ENCODE results near the gene CSNK2A2. TPM values are rescaled to one million over a fixed set of nuclear protein-coding genes. Genes with fewer than 3 reads are reported as not detected.

Gene CSNK2A2
- total RNA-seq: 10 to 100 TPM; 51.9 to 62.4 (median 55.0) TPM
- total RNA-seq (2013): 52.5 TPM
- total RNA-seq: 59.6 to 114 (median 81.4) reads per million in 29 experiments

GRCh38 chr16:58198022-58198683 is at the start of gene CSNK2A2:
CSNK2A2 (minus strand) TSS chr16:58198106; CDS start chr16:58197736, 370 bp downstream.
- H3K9me3 ChIP-seq: no peaks in the 10 kb centered on the region
- CTCF ChIA-PET: interaction anchor here (0.7 to 0.9 kb wide), 4 partner anchors 8 to 70 kb away, joined by 3 read pairs; partner anchors contain the start of gene CFAP20 (in 1 of the 2)
- H3K4me1 ChIP-seq (ENCODE audit: control insufficient read depth in 1 of 2, extremely low read depth in 1 of 2, insufficient read depth in 2 of 2, low read length in 2 of 2): peaks cover 9 to 18% of the 10 kb centered on the region in 2 experiments
- ATAC-seq (replicated peaks in 1 of 4): peak; percentile 96 to 99 (median 98)
- peaks cover 0 to 21% of the 10 kb centered on the region in 2 donors for H3K36me3 ChIP-seq (ENCODE audit: control insufficient read depth in 2 of 2, extremely low read depth in 1 of 2, insufficient read depth in 1 of 2, low read length in 1 of 2)
- peak within 1 kb of the TSS; percentile 80 to 89 (median 84) for H3K4me3 Mint-ChIP-seq
- peak within 1 kb of the TSS; percentile 50 to 51 for H3K4me3 ChIP-seq (ENCODE audit: control insufficient read depth in 1 of 2, extremely low read depth in 1 of 2, low read length in 1 of 2)
- POLR2A ChIA-PET: interaction anchor here (0.5 to 1.0 kb wide), 2 partner anchors 26 to 381 kb away, joined by 3 to 8 read pairs; no protein-coding TSS in a partner anchor
- no peak within 1 kb of the TSS for H3K27ac ChIP-seq (ENCODE audit: low read length)
- peak; percentile 33 to 85 (median 59) for DNase-seq
- H3K27ac Mint-ChIP-seq: peak within 1 kb of the TSS; percentile 78 to 79
- no peaks in the 10 kb centered on the region for H3K9me3 Mint-ChIP-seq
- peaks cover 0 to 16% of the 10 kb centered on the region in 2 experiments for H3K27me3 ChIP-seq (replicated peaks in 1 of 2; ENCODE audit: control insufficient read depth in 2 of 2, extremely low read depth in 1 of 2, insufficient read depth in 2 of 2, low read length in 1 of 2)
- peaks cover 23% of the 10 kb centered on the region for H3K36me3 Mint-ChIP-seq
- 5% methylated on average over 32 of the region's 52 CpGs for WGBS (ENCODE audit: insufficient coverage)
- H3K27me3 Mint-ChIP-seq: peaks cover 6 to 16% of the 10 kb centered on the region in 2 donors
- peaks cover 44 to 47% (median 47%) of the 10 kb centered on the region in 3 donors for H3K4me1 Mint-ChIP-seq

- WGBS (ENCODE audit: insufficient coverage): 17% methylated on average over 1 of the region's 8 CpGs
These were observed 45.7 kb upstream of the CSNK2A2 start for GRCh38 chr16:58243528-58244004.

DNA sequence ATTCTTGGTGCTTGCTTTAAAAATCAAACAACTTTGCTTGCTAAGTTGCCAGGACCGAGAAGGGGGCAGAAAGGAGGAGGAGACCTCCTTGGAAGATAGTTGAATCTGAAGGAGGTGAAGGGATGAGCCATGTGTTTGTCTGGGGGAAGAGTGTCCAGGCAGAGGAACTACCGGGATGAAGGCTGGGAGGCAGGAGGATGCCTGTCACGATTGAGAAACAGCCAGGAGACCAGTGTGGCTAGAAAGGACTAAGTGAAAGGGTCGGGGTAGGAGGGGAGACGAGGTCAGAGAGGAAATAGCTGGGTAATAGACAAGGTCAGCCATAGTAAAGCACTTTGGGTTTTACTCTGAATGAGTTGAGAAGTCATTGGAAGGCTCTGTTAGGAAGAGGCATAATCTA is 38.9 kb upstream of the CSNK2A2 start:
- H3K27ac Mint-ChIP-seq: no peak overlapping the region
- no peak overlapping the region for H3K4me3 ChIP-seq (ENCODE audit: control insufficient read depth in 1 of 2, extremely low read depth in 1 of 2, low read length in 1 of 2)
- H3K36me3 ChIP-seq (ENCODE audit: control insufficient read depth in 2 of 2, extremely low read depth in 1 of 2, insufficient read depth in 1 of 2, low read length in 1 of 2): no peaks in the 10 kb centered on the region
- 29% methylated on average over 3 of the region's 5 CpGs for WGBS (ENCODE audit: insufficient coverage)
- H3K36me3 Mint-ChIP-seq: no peaks in the 10 kb centered on the region
- H3K9me3 Mint-ChIP-seq: no peaks in the 10 kb centered on the region
- H3K27me3 Mint-ChIP-seq: peaks cover 22 to 42% of the 10 kb centered on the region in 2 donors
- CTCF ChIA-PET: no interaction called here
- H3K4me3 Mint-ChIP-seq: peak overlapping the region; percentile 19 to 84 (median 82)
- no peak for DNase-seq
- peaks cover 0 to 10% of the 10 kb centered on the region in 2 experiments for H3K4me1 ChIP-seq (ENCODE audit: control insufficient read depth in 1 of 2, extremely low read depth in 1 of 2, insufficient read depth in 2 of 2, low read length in 2 of 2)
- POLR2A ChIA-PET: no interaction called here
- no peak overlapping the region for H3K27ac ChIP-seq (ENCODE audit: low read length)
- no peak for ATAC-seq (replicated peaks in 1 of 4)
- no peaks in the 10 kb centered on the region for H3K9me3 ChIP-seq
- H3K27me3 ChIP-seq (replicated peaks in 1 of 2; ENCODE audit: control insufficient read depth in 2 of 2, extremely low read depth in 1 of 2, insufficient read depth in 2 of 2, low read length in 1 of 2): peaks cover 0 to 21% of the 10 kb centered on the region in 2 experiments
- peaks cover 12 to 18% (median 15%) of the 10 kb centered on the region in 3 donors for H3K4me1 Mint-ChIP-seq

More at GRCh38 chr16:58243528-58244004, 45.7 kb upstream of the CSNK2A2 start:
- H3K9me3 Mint-ChIP-seq: no peaks in the 10 kb centered on the region
- Histone ChIP-seq H3K27me3 (replicated peaks in 1 of 2; ENCODE audit: control insufficient read depth in 2 of 2, extremely low read depth in 1 of 2, insufficient read depth in 2 of 2, low read length in 1 of 2) (peaks cover 3 to 20% of the 10 kb centered on the region in 2 experiments), H3K4me3 (ENCODE audit: control insufficient read depth in 1 of 2, extremely low read depth in 1 of 2, low read length in 1 of 2) (no peak overlapping the region), H3K9me3 (no peaks in the 10 kb centered on the region), H3K4me1 (ENCODE audit: control insufficient read depth in 1 of 2, extremely low read depth in 1 of 2, insufficient read depth in 2 of 2, low read length in 2 of 2) (no peaks in the 10 kb centered on the region), H3K36me3 (ENCODE audit: control insufficient read depth in 2 of 2, extremely low read depth in 1 of 2, insufficient read depth in 1 of 2, low read length in 1 of 2) (no peaks in the 10 kb centered on the region), H3K27ac (ENCODE audit: low read length) (no peak overlapping the region)
- H3K27me3 Mint-ChIP-seq: peaks cover 30 to 42% of the 10 kb centered on the region in 2 donors
- no peak overlapping the region for H3K27ac Mint-ChIP-seq
- DNase-seq (no peak), ATAC-seq (replicated peaks in 1 of 4) (no peak)
- POLR2A ChIA-PET: no interaction called here
- H3K4me1 Mint-ChIP-seq: peaks cover 0 to 6% (median 1%) of the 10 kb centered on the region in 3 donors
- H3K4me3 Mint-ChIP-seq: no peak overlapping the region
- H3K36me3 Mint-ChIP-seq: no peaks in the 10 kb centered on the region
- CTCF ChIA-PET: interaction anchor here in 1 of 2 donors (0.6 kb wide), 1 partner anchor 49 kb away, joined by 7 read pairs; no protein-coding TSS in a partner anchor

- ATAC-seq (replicated peaks in 1 of 4): peak; percentile 92 to 100 (median 97)
- peaks cover 18 to 38% of the 10 kb centered on the region in 2 donors for H3K27me3 Mint-ChIP-seq
- Histone ChIP-seq H3K9me3 (no peaks in the 10 kb centered on the region), H3K27ac (ENCODE audit: low read length) (no peak overlapping the region), H3K4me1 (ENCODE audit: control insufficient read depth in 1 of 2, extremely low read depth in 1 of 2, insufficient read depth in 2 of 2, low read length in 2 of 2) (peaks cover 0 to 10% of the 10 kb centered on the region in 2 experiments), H3K4me3 (ENCODE audit: control insufficient read depth in 1 of 2, extremely low read depth in 1 of 2, low read length in 1 of 2) (peak overlapping the region in 1 of 2 donors; percentile 55), H3K27me3 (replicated peaks in 1 of 2; ENCODE audit: control insufficient read depth in 2 of 2, extremely low read depth in 1 of 2, insufficient read depth in 2 of 2, low read length in 1 of 2) (peaks cover 0 to 21% of the 10 kb centered on the region in 2 experiments), H3K36me3 (ENCODE audit: control insufficient read depth in 2 of 2, extremely low read depth in 1 of 2, insufficient read depth in 1 of 2, low read length in 1 of 2) (no peaks in the 10 kb centered on the region)
- no peak overlapping the region for H3K27ac Mint-ChIP-seq
- DNase-seq: peak; percentile 6 to 74 (median 41)
- H3K9me3 Mint-ChIP-seq: no peaks in the 10 kb centered on the region
- ChIA-PET POLR2A (no interaction called here), CTCF (no interaction called here)
- WGBS (ENCODE audit: insufficient coverage): 0% methylated on average over 8 of the region's 13 CpGs
- H3K36me3 Mint-ChIP-seq: no peaks in the 10 kb centered on the region
- H3K4me1 Mint-ChIP-seq: peaks cover 12 to 18% (median 15%) of the 10 kb centered on the region in 3 donors
- peak overlapping the region; percentile 82 to 84 (median 83) for H3K4me3 Mint-ChIP-seq
These were observed 38.4 kb upstream of the CSNK2A2 start for GRCh38 chr16:58236231-58236690.

DNA sequence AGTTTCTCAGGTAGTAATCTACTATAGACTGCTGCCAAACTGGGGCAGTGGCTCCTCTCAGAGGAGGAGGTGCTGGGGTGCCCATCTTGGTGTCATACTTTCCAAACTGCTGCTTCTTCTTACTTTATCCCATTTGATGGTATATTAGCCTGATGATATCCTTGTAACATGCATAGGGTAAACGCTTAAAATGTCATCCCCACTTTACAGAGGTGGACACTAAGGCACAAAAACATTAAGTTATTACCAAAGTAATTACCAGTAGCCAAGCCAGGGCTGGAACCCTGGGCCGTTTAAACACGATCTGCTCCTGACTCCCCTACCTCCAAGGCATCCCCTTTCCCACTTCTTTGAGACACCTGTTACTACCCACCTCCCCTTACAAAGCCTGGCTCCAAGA is 37.8 kb upstream of the CSNK2A2 start:
- no peaks in the 10 kb centered on the region for H3K9me3 ChIP-seq
- ChIA-PET CTCF (no interaction called here), POLR2A (no interaction called here)
- H3K9me3 Mint-ChIP-seq: no peaks in the 10 kb centered on the region
- peaks cover 18 to 35% of the 10 kb centered on the region in 2 donors for H3K27me3 Mint-ChIP-seq
- no peak for ATAC-seq (replicated peaks in 1 of 4)
- peaks cover 12 to 18% (median 15%) of the 10 kb centered on the region in 3 donors for H3K4me1 Mint-ChIP-seq
- H3K27me3 ChIP-seq (replicated peaks in 1 of 2; ENCODE audit: control insufficient read depth in 2 of 2, extremely low read depth in 1 of 2, insufficient read depth in 2 of 2, low read length in 1 of 2): peaks cover 0 to 18% of the 10 kb centered on the region in 2 experiments
- H3K4me1 ChIP-seq (ENCODE audit: control insufficient read depth in 1 of 2, extremely low read depth in 1 of 2, insufficient read depth in 2 of 2, low read length in 2 of 2): peaks cover 0 to 10% of the 10 kb centered on the region in 2 experiments
- H3K4me3 Mint-ChIP-seq: peak overlapping the region; percentile 82 to 84 (median 83)
- H3K36me3 ChIP-seq (ENCODE audit: control insufficient read depth in 2 of 2, extremely low read depth in 1 of 2, insufficient read depth in 1 of 2, low read length in 1 of 2): no peaks in the 10 kb centered on the region
- no peak for DNase-seq
- H3K27ac ChIP-seq (ENCODE audit: low read length): no peak overlapping the region
- no peak overlapping the region for H3K27ac Mint-ChIP-seq
- H3K4me3 ChIP-seq (ENCODE audit: control insufficient read depth in 1 of 2, extremely low read depth in 1 of 2, low read length in 1 of 2): no peak overlapping the region
- WGBS (ENCODE audit: insufficient coverage): 63% methylated on average over 3 of the region's 3 CpGs
- H3K36me3 Mint-ChIP-seq: no peaks in the 10 kb centered on the region

DNA sequence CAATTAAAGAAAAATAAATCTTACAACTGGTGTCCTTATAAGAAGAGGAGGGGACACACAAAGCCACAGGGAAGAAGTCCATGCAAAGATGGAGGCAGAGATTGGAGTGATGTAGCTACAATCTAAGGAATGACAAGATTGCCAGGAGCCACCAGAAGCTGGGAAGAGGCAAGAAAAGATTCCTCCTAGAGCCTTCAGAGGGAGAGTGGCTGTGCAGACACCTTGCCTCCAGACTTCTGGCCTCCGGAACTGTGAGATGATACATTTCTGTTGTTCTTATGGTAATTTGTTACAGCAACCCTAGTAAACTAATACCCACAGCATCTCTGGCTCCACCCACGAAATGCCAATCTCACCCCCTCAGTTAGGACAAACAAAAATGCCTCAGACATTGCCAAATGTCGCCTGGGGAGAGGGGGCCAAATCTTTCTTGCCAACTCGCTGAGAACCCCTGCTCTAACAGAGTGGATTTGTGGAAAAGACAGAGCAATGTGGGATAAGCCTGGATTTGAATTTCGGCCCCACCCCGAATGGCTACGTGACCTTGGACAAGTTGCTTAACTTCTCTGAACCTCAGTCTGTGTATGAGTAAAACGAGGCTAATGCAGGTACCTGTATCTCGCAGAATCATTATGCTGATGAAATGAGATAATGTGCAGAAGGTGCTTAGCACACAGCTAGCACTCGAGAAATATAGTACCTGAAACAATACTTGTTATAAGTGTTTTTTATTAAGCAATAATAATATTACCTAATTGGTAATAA is 37.1 kb upstream of the CSNK2A2 start:
- no peak overlapping the region for H3K4me3 Mint-ChIP-seq
- H3K9me3 ChIP-seq: no peaks in the 10 kb centered on the region
- H3K36me3 ChIP-seq (ENCODE audit: control insufficient read depth in 2 of 2, extremely low read depth in 1 of 2, insufficient read depth in 1 of 2, low read length in 1 of 2): no peaks in the 10 kb centered on the region
- peaks cover 13 to 33% of the 10 kb centered on the region in 2 donors for H3K27me3 Mint-ChIP-seq
- peaks cover 0 to 18% of the 10 kb centered on the region in 2 experiments for H3K27me3 ChIP-seq (replicated peaks in 1 of 2; ENCODE audit: control insufficient read depth in 2 of 2, extremely low read depth in 1 of 2, insufficient read depth in 2 of 2, low read length in 1 of 2)
- peaks cover 0 to 10% of the 10 kb centered on the region in 2 experiments for H3K4me1 ChIP-seq (ENCODE audit: control insufficient read depth in 1 of 2, extremely low read depth in 1 of 2, insufficient read depth in 2 of 2, low read length in 2 of 2)
- no peak overlapping the region for H3K27ac ChIP-seq (ENCODE audit: low read length)
- 84% methylated on average over 4 of the region's 10 CpGs for WGBS (ENCODE audit: insufficient coverage)
- DNase-seq (no peak), ATAC-seq (replicated peaks in 1 of 4) (no peak)
- POLR2A ChIA-PET: no interaction called here
- CTCF ChIA-PET: interaction anchor here (0.6 kb wide), 2 partner anchors 12 to 65 kb away, joined by 3 to 5 read pairs; no protein-coding TSS in a partner anchor
- no peak overlapping the region for H3K4me3 ChIP-seq (ENCODE audit: control insufficient read depth in 1 of 2, extremely low read depth in 1 of 2, low read length in 1 of 2)
- no peaks in the 10 kb centered on the region for H3K36me3 Mint-ChIP-seq
- H3K27ac Mint-ChIP-seq: no peak overlapping the region
- no peaks in the 10 kb centered on the region for H3K9me3 Mint-ChIP-seq
- H3K4me1 Mint-ChIP-seq: peaks cover 12 to 18% (median 15%) of the 10 kb centered on the region in 3 donors

All from T-cell (primary cell).